Prostate gland (tissue), 2 donors: ENCODE results near the gene OGFOD1.

Source experiments
- POLR2A ChIP-seq: fragments of 450-650 bp; IDR thresholded peaks from one replicate; pipeline ENCODE4 v1.6.1; 2016; ENCODE audit warnings: antibody characterized with exemption, mild to moderate bottlenecking
- POLR2AphosphoS5 ChIP-seq: sonication (generic); formaldehyde crosslinking; IDR thresholded peaks from one replicate; pipeline ENCODE4 v1.6.1; 2017; ENCODE audit warnings: antibody characterized with exemption
- TF ChIP-seq, protein P1 (sequence below), 4 experiments: fragments of 200-600 bp in 2 of 4; fragments of 450-650 bp in 2 of 4; sonication (generic) in 2 of 4; IDR thresholded peaks; 1 replicate in 3 of 4; 2 replicates in 1 of 4; pipeline ENCODE4 v1.5.1; 2016 to 2019; ENCODE audit warnings: antibody characterized with exemption in 4 of 4, mild to moderate bottlenecking in 2 of 4, moderate library complexity in 2 of 4

DNA sequence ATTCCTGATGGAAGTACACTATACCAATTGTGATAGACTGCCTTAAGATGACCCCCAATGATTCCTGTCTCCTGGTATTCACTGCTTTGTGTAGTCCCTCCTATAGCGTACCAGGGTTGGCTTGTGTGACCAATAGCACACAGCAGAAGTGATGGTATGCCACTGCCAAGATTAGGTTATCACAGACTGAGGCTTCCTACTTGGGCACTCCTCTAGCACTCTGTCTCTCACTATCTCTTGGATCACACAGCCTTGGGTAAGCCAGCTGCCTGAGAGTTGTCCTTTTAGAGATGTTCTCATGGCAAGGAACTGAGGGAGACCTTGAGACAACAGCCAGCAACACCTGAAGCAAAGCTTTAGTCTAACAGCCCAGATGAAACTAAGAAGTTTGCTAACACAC, 13.3 kb upstream of the OGFOD1 start:
- TF ChIP-seq, protein P1, sequence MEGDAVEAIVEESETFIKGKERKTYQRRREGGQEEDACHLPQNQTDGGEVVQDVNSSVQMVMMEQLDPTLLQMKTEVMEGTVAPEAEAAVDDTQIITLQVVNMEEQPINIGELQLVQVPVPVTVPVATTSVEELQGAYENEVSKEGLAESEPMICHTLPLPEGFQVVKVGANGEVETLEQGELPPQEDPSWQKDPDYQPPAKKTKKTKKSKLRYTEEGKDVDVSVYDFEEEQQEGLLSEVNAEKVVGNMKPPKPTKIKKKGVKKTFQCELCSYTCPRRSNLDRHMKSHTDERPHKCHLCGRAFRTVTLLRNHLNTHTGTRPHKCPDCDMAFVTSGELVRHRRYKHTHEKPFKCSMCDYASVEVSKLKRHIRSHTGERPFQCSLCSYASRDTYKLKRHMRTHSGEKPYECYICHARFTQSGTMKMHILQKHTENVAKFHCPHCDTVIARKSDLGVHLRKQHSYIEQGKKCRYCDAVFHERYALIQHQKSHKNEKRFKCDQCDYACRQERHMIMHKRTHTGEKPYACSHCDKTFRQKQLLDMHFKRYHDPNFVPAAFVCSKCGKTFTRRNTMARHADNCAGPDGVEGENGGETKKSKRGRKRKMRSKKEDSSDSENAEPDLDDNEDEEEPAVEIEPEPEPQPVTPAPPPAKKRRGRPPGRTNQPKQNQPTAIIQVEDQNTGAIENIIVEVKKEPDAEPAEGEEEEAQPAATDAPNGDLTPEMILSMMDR (IDR thresholded peaks at IDR 0.05): no peak
- TF ChIP-seq POLR2A (no peak), POLR2AphosphoS5 (no peak)
